Measurements from ENCODE around the gene GTF2H4. TPM values are rescaled to one million over a fixed set of nuclear protein-coding genes. Genes with fewer than 3 reads are reported as not detected.

GTF2H4 gene
- total and polyA plus RNA-seq, 3 experiments from 2014 or later: 7.5 to 55.3 (median 48.2) TPM

GRCh38 chr6:30960907-30961673 lies 53.1 kb downstream of the GTF2H4 start:
- H3K9me3 Mint-ChIP-seq: no peaks in the 10 kb centered on the region
- no peak overlapping the region for H3K27ac ChIP-seq (ENCODE audit: low read depth, low read length)
- H3K4me1 Mint-ChIP-seq: peaks cover 25 to 30% (median 26%) of the 10 kb centered on the region in 3 donors
- H3K36me3 ChIP-seq (ENCODE audit: insufficient read depth, low read length): no peaks in the 10 kb centered on the region
- ChIA-PET CTCF (no interaction called here), POLR2A (no interaction called here)
- H3K9me3 ChIP-seq (ENCODE audit: low read length): no peaks in the 10 kb centered on the region
- peaks cover 16% of the 10 kb centered on the region for H3K4me1 ChIP-seq (ENCODE audit: insufficient read depth, low read length)
- no peak overlapping the region for H3K4me3 ChIP-seq (ENCODE audit: low read length)
- H3K27ac Mint-ChIP-seq: no peak overlapping the region
- H3K4me3 Mint-ChIP-seq: no peak overlapping the region
- H3K27me3 Mint-ChIP-seq: peaks cover 13 to 36% of the 10 kb centered on the region in 2 donors
- peaks cover 0 to 3% (median 0%) of the 10 kb centered on the region in 3 donors for H3K36me3 Mint-ChIP-seq
- no peak for DNase-seq
- H3K27me3 ChIP-seq (ENCODE audit: insufficient read depth, low read length, poor library complexity, severe bottlenecking): no peaks in the 10 kb centered on the region

- Histone ChIP-seq H3K4me3 (ENCODE audit: low read length) (no peak overlapping the region), H3K27me3 (ENCODE audit: insufficient read depth, low read length, poor library complexity, severe bottlenecking) (no peaks in the 10 kb centered on the region), H3K4me1 (ENCODE audit: insufficient read depth, low read length) (peaks cover 10% of the 10 kb centered on the region), H3K27ac (ENCODE audit: low read depth, low read length) (no peak overlapping the region), H3K9me3 (ENCODE audit: low read length) (no peaks in the 10 kb centered on the region), H3K36me3 (ENCODE audit: insufficient read depth, low read length) (no peaks in the 10 kb centered on the region)
- no peak for DNase-seq
- Mint-ChIP-seq H3K4me1 (peaks cover 12 to 22% (median 18%) of the 10 kb centered on the region in 3 donors), H3K9me3 (no peaks in the 10 kb centered on the region), H3K27me3 (peaks cover 9 to 36% of the 10 kb centered on the region in 2 donors), H3K4me3 (no peak overlapping the region), H3K27ac (no peak overlapping the region), H3K36me3 (peaks cover 0 to 3% (median 0%) of the 10 kb centered on the region in 3 donors)
- CTCF ChIA-PET: no interaction called here
- POLR2A ChIA-PET: interaction anchor here (0.6 kb wide), 1 partner anchor 81 kb away, joined by 3 read pairs; no protein-coding TSS in a partner anchor
Measured at GRCh38 chr6:30962716-30963115, 54.7 kb downstream of the GTF2H4 start.

- H3K36me3 ChIP-seq (ENCODE audit: insufficient read depth, low read length): no peaks in the 10 kb centered on the region
- H3K4me3 ChIP-seq (ENCODE audit: low read length): no peak overlapping the region
- Mint-ChIP-seq H3K27ac (no peak overlapping the region), H3K27me3 (peaks cover 9 to 36% of the 10 kb centered on the region in 2 donors), H3K36me3 (peaks cover 0 to 3% (median 0%) of the 10 kb centered on the region in 3 donors), H3K9me3 (no peaks in the 10 kb centered on the region), H3K4me3 (no peak overlapping the region), H3K4me1 (peaks cover 12 to 22% (median 18%) of the 10 kb centered on the region in 3 donors)
- ChIA-PET POLR2A (no interaction called here), CTCF (no interaction called here)
- peaks cover 10% of the 10 kb centered on the region for H3K4me1 ChIP-seq (ENCODE audit: insufficient read depth, low read length)
- no peak overlapping the region for H3K27ac ChIP-seq (ENCODE audit: low read depth, low read length)
- DNase-seq: no peak
- H3K27me3 ChIP-seq (ENCODE audit: insufficient read depth, low read length, poor library complexity, severe bottlenecking): no peaks in the 10 kb centered on the region
- no peaks in the 10 kb centered on the region for H3K9me3 ChIP-seq (ENCODE audit: low read length)
Measured at GRCh38 chr6:30963641-30964040, 55.6 kb downstream of the GTF2H4 start.

Other genes with a start within 250 kb of the GTF2H4 start
- gene DHX16, start 235.2 kb upstream of the GTF2H4 start, total RNA-seq: 10 to 100 TPM; 47.5 to 49.1 TPM
- 31.0 TPM for gene DHX16, start 235.2 kb upstream of the GTF2H4 start, polyA plus RNA-seq
- gene PPP1R18, start 221.6 kb upstream of the GTF2H4 start, total RNA-seq: 100 to 1,000 TPM; 149 to 153 TPM
- 166 TPM for gene PPP1R18, start 221.6 kb upstream of the GTF2H4 start, polyA plus RNA-seq
- 10 to 100 TPM; 28.1 to 29.2 TPM for gene NRM, start 217.2 kb upstream of the GTF2H4 start, total RNA-seq
- gene NRM, start 217.2 kb upstream of the GTF2H4 start, polyA plus RNA-seq: 11.7 TPM
- gene MDC1, start 190.9 kb upstream of the GTF2H4 start, total RNA-seq: 10 to 100 TPM; 59.4 to 71.1 TPM
- gene MDC1, start 190.9 kb upstream of the GTF2H4 start, polyA plus RNA-seq: 6.4 TPM
- gene TUBB, start 187.9 kb upstream of the GTF2H4 start, total RNA-seq: 1,000 to 10,000 TPM; 1,610 to 1,639 TPM
- gene TUBB, start 187.9 kb upstream of the GTF2H4 start, polyA plus RNA-seq: 136 TPM
- 100 to 1,000 TPM; 154 to 155 TPM for gene FLOT1, start 165.5 kb upstream of the GTF2H4 start, total RNA-seq
- 104 TPM for gene FLOT1, start 165.5 kb upstream of the GTF2H4 start, polyA plus RNA-seq
- gene IER3, start 163.7 kb upstream of the GTF2H4 start, total RNA-seq: 100 to 1,000 TPM; 267 to 294 TPM
- gene IER3, start 163.7 kb upstream of the GTF2H4 start, polyA plus RNA-seq: 0.58 TPM
- 10 to 100 TPM; 10.1 to 10.5 TPM for gene DDR1, start 23.7 kb upstream of the GTF2H4 start, total RNA-seq
- 1.2 TPM for gene DDR1, start 23.7 kb upstream of the GTF2H4 start, polyA plus RNA-seq
- gene VARS2, start 6.0 kb downstream of the GTF2H4 start, total RNA-seq: 10 to 100 TPM; 82.4 to 86.0 TPM
- gene VARS2, start 6.0 kb downstream of the GTF2H4 start, polyA plus RNA-seq: 16.2 TPM
- not detected for gene SFTA2, start 24.0 kb downstream of the GTF2H4 start, total RNA-seq
- not detected for gene SFTA2, start 24.0 kb downstream of the GTF2H4 start, polyA plus RNA-seq
- not detected for gene MUCL3, start 32.8 kb downstream of the GTF2H4 start, total RNA-seq
- gene MUCL3, start 32.8 kb downstream of the GTF2H4 start, polyA plus RNA-seq: not detected
- gene MUC21, start 75.5 kb downstream of the GTF2H4 start, total RNA-seq: not detected
- not detected for gene MUC21, start 75.5 kb downstream of the GTF2H4 start, polyA plus RNA-seq
- not detected for gene MUC22, start 102.3 kb downstream of the GTF2H4 start, total RNA-seq
- gene MUC22, start 102.3 kb downstream of the GTF2H4 start, polyA plus RNA-seq: not detected
- not detected for gene C6orf15, start 204.4 kb downstream of the GTF2H4 start, total RNA-seq
- gene C6orf15, start 204.4 kb downstream of the GTF2H4 start, polyA plus RNA-seq: not detected
- not detected for gene PSORS1C1, start 206.6 kb downstream of the GTF2H4 start, total RNA-seq
- gene PSORS1C1, start 206.6 kb downstream of the GTF2H4 start, polyA plus RNA-seq: not detected
- not detected for gene CDSN, start 212.2 kb downstream of the GTF2H4 start, total RNA-seq
- not detected for gene CDSN, start 212.2 kb downstream of the GTF2H4 start, polyA plus RNA-seq
- not detected for gene PSORS1C2, start 230.9 kb downstream of the GTF2H4 start, total RNA-seq
- gene PSORS1C2, start 230.9 kb downstream of the GTF2H4 start, polyA plus RNA-seq: not detected
- gene CCHCR1, start 249.6 kb downstream of the GTF2H4 start, total RNA-seq: 10 to 100 TPM; 45.9 to 46.1 TPM
- 7.4 TPM for gene CCHCR1, start 249.6 kb downstream of the GTF2H4 start, polyA plus RNA-seq